K562 (cell line): Measurements from ENCODE around the gene CELF4. TPM values are rescaled to one million over a fixed set of nuclear protein-coding genes. Genes with fewer than 3 reads are reported as not detected.

ENCODE experiments used
- ATAC-seq: fragments of 200-7000 bp; cut with Tn5 transposase; 3 replicates; pipeline ENCODE4 v1.9.1; 2020; ENCODE audit warnings: moderate library complexity
- BruUV-seq: library from RNA; stranded (reverse); fragments of 400-500 nt; replicated peaks from 2 replicates; lab custom pipeline; 2021; lab: Mats Ljungman, UMichigan
- CTCF ChIA-PET: fragments of 300-600 bp; formaldehyde crosslinking; extraction: SDS; loops from one replicate; lab custom pipeline; 2021; ENCODE audit warnings: low intra/inter-chr PET ratio; lab: Yijun Ruan, JAX
- POLR2A ChIA-PET: fragments of 300-600, 350-650 bp; sonication (Branson Sonifier 250); formaldehyde crosslinking; extraction: SDS; loops from one replicate; lab custom pipeline; 2021; ENCODE audit warnings: antibody characterized with exemption, inconsistent platforms; lab: Yijun Ruan, JAX
- DNase-seq, 4 experiments: peaks; one replicate each; pipeline versions ENCODE4 v3.0.0 to v3.0.0-alpha.2; 2011 to 2018; ENCODE audit warnings: low spot score in 3 of 4, mixed read lengths in 3 of 4; ENCODE audit errors: extremely low read depth in 1 of 4
- FAIRE-seq: peaks from 2 replicates; lab custom pipeline; 2011; peaks lifted over from hg19 to GRCh38; lab: Jason Lieb, UNC
- H2AFZ ChIP-seq: 2 replicates; pipeline ENCODE4 v1.6.0; 2011; ENCODE audit warnings: low read depth, low read length, control low read depth, inconsistent platforms
- H3K27ac ChIP-seq: fragments of 200-600 bp; 3 replicates; pipeline ENCODE4 v1.8.0; 2011; ENCODE audit warnings: low read depth, mild to moderate bottlenecking, control low read depth, inconsistent platforms, low read length, moderate library complexity, mixed read lengths; ENCODE audit errors: extremely low read depth
- H3K27me3 ChIP-seq, 2 experiments: fragments of 300-600 bp in 1 of 2; 2 replicates in 1 of 2; 3 replicates in 1 of 2; pipeline versions ENCODE4 v1.6.0 to v1.8.0; 2011; ENCODE audit warnings: inconsistent platforms in 2 of 2, low read length in 2 of 2, mild to moderate bottlenecking in 1 of 2, mixed read lengths in 1 of 2, moderate library complexity in 1 of 2; ENCODE audit not compliant: control insufficient read depth in 2 of 2, insufficient read depth in 2 of 2
- H3K36me3 ChIP-seq: fragments of 300-600 bp; 3 replicates; pipeline ENCODE4 v1.8.0; 2011; ENCODE audit warnings: mild to moderate bottlenecking, low read length, inconsistent platforms; ENCODE audit not compliant: control insufficient read depth, insufficient read depth
- H3K4me1 ChIP-seq, 2 experiments: fragments of 200-600 bp in 1 of 2; replicated peaks in 1 of 2; 2 replicates in 1 of 2; 3 replicates in 1 of 2; pipeline versions ENCODE4 v1.5.1 to v1.8.0; 2011; ENCODE audit warnings: inconsistent platforms in 2 of 2, low read length in 2 of 2, mild to moderate bottlenecking in 1 of 2, mixed read lengths in 1 of 2, moderate library complexity in 1 of 2; ENCODE audit not compliant: control insufficient read depth in 2 of 2, insufficient read depth in 2 of 2
- H3K4me2 ChIP-seq: 2 replicates; pipeline ENCODE4 v1.6.1; 2011; ENCODE audit warnings: low read length, control low read depth, inconsistent platforms, mixed read lengths; ENCODE audit not compliant: insufficient read depth
- H3K4me3 ChIP-seq: fragments of 200-600 bp; sonication (generic), shearing (Covaris generic); 2 replicates; pipeline ENCODE4 v1.5.1; 2016; ENCODE audit warnings: control low read depth, inconsistent platforms
- H3K79me2 ChIP-seq: fragments of 200-600 bp; 3 replicates; pipeline ENCODE4 v1.8.0; 2011; ENCODE audit warnings: low read length, inconsistent platforms; ENCODE audit not compliant: control insufficient read depth, insufficient read depth
- H3K9ac ChIP-seq, 2 experiments: 2 replicates each; pipeline versions ENCODE4 v1.6.0 to v1.6.1; 2011; ENCODE audit warnings: low read depth in 2 of 2, low read length in 2 of 2, control low read depth in 1 of 2, inconsistent platforms in 1 of 2, mild to moderate bottlenecking in 1 of 2, mixed read lengths in 1 of 2; ENCODE audit not compliant: insufficient read depth in 1 of 2
- H3K9me1 ChIP-seq: one replicate; pipeline ENCODE4 v1.6.0; 2011; ENCODE audit warnings: inconsistent platforms, mild to moderate bottlenecking, low read length, moderate library complexity; ENCODE audit not compliant: control insufficient read depth, insufficient read depth
- H3K9me3 ChIP-seq: replicated peaks from 2 replicates; pipeline ENCODE4 v1.5.1; 2011; ENCODE audit warnings: low read depth, low read length, inconsistent platforms; ENCODE audit not compliant: control insufficient read depth, insufficient read depth
- H4K20me1 ChIP-seq: replicated peaks from 2 replicates; pipeline ENCODE4 v1.6.1; 2011; ENCODE audit warnings: low read length, inconsistent platforms, mixed read lengths; ENCODE audit not compliant: control insufficient read depth, insufficient read depth
- EP400 ChIP-seq: fragments of 450-650 bp; IDR thresholded peaks from 2 replicates; pipeline ENCODE4 v1.6.1; 2017; ENCODE audit warnings: antibody characterized with exemption, mild to moderate bottlenecking, moderate library complexity
- NFIX ChIP-seq: fragments of 250-450 bp; sonication (Bioruptor Pico); IDR thresholded peaks from 2 replicates; pipeline ENCODE4 v1.4.0; 2020; ENCODE audit warnings: low read depth, mild to moderate bottlenecking, moderate library complexity
- PRMT5 ChIP-seq: sonication (generic); formaldehyde crosslinking; IDR thresholded peaks from 2 replicates; pipeline ENCODE4 v1.5.0; 2020; ENCODE audit warnings: missing genetic modification reagents
- PYGO2 ChIP-seq: fragments of 450-650 bp; IDR thresholded peaks from 2 replicates; pipeline ENCODE4 v1.6.1; 2016; ENCODE audit warnings: mild to moderate bottlenecking, missing genetic modification characterization, moderate library complexity, missing compliant biosample characterization
- STAT5A ChIP-seq: IDR thresholded peaks from 2 replicates; pipeline ENCODE4 v1.6.1; 2012; ENCODE audit warnings: low read length, inconsistent platforms, borderline replicate concordance
- TCF7 ChIP-seq: sonication (generic); IDR thresholded peaks from 2 replicates; pipeline ENCODE4 v1.6.1; 2016; ENCODE audit warnings: antibody characterized with exemption, borderline replicate concordance
- TFAM ChIP-seq: fragments of 250-450 bp; sonication (Bioruptor Pico); conservative IDR thresholded peaks from 2 replicates; pipeline ENCODE4 v1.5.0; 2021; ENCODE audit warnings: mild to moderate bottlenecking, moderate library complexity
- VEZF1 ChIP-seq: fragments of 200-800 bp; sonication (Bioruptor generic); IDR thresholded peaks from 2 replicates; pipeline ENCODE4 v1.6.1; 2017; ENCODE audit warnings: missing genetic modification characterization, missing compliant biosample characterization
- ZNF431 ChIP-seq: sonication (generic); formaldehyde crosslinking; IDR thresholded peaks from 2 replicates; pipeline ENCODE4 v1.8.0; 2022; ENCODE audit warnings: mild to moderate bottlenecking, missing genetic modification reagents
- WGBS: fragments of 100-300 bp; shearing (Covaris generic); methylation state at CpG from one replicate; pipeline ENCODE4 v1.1.6; 2016; ENCODE audit warnings: low coverage, mixed read lengths; ENCODE audit not compliant: insufficient coverage; ENCODE audit errors: missing lambda C conversion rate; 5-methylcytosine and 5-hydroxymethylcytosine counted together
- in situ Hi-C: fragments of 300-500 bp; cut with MboI; formaldehyde crosslinking; loops from 4 replicates; pipeline ENCODE4 v1.15.0; 2018; ENCODE audit warnings: inconsistent platforms, mixed read lengths
- intact Hi-C: fragments of 100-400 bp; cut with micrococcal nuclease; formaldehyde crosslinking; loops from 2 replicates; pipeline ENCODE4 v1.14.2; 2022
- polyA plus RNA-seq, 8 experiments: library from polyadenylated mRNA; depleted of rRNA in 4 of 8; stranded (reverse) in 5 of 8; unstranded in 3 of 8; fragments of >200 nt; fragmentation: Nextera tagmentation in 2 of 8; fragmentation: Illumina TruSeq in 1 of 8; extraction: Ambion mirVana in 2 of 8; extraction: Trizol in 1 of 8; gene quantifications; 2 replicates each; pipeline versions ENCODE4 v1.2.1 to v1.2.3, GENCODE V29; 2011 to 2014; ENCODE audit warnings: inconsistent platforms in 1 of 8, missing spikeins in 1 of 8
- total RNA-seq, 7 experiments: library from RNA; depleted of rRNA in 6 of 7; stranded (reverse); fragments of >200 nt in 6 of 7; fragmentation: Illumina TruSeq in 2 of 7; extraction: Trizol in 2 of 7; gene quantifications; 2 replicates each; pipeline versions ENCODE4 v1.2.1 to v1.2.3, GENCODE V29; 2011 to 2021; ENCODE audit warnings: low replicate concordance in 1 of 7
- TF ChIP-seq, protein P1 (sequence below): fragments of 250-450 bp; sonication (Bioruptor Pico); IDR thresholded peaks from 2 replicates; pipeline ENCODE4 v1.8.0; 2021; ENCODE audit warnings: moderate library complexity, mild to moderate bottlenecking, inconsistent platforms
- TF ChIP-seq, protein P2 (sequence below): fragments of 450-650 bp; IDR thresholded peaks from 2 replicates; pipeline ENCODE4 v1.6.1; 2018; ENCODE audit not compliant: partially characterized antibody

The CELF4 gene
- total and polyA plus RNA-seq, 9 of the 15 experiments (the other 6 are each of a cell fraction or from before 2014, with no cell fraction given), result 0.04 to 0.24 (median 0.07) TPM; not detected in 3

DNA sequence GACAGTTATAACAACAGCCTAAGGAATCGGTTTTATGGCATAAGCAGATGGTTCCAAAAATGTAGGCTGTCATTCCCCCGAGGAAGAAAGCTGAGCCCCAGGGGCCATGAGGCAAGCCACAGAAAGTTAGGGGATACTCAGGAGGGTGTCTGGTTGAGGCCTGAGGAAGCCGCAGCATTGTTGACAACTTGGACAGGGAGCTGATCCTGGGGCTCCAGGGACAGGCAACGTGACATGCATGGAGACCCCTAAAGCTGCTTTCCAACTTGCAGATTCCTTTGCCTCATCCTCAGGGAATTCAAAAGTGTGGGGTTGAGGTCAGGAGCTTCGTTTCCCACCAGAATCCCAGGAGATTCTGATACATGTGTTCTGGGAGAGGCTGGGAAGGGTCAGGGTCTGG, 20.9 kb downstream of the CELF4 start:
- POLR2A ChIA-PET, result interaction anchor here (0.6 to 1.0 kb wide), 2 partner anchors 96 to 939 kb away, joined by 3 to 4 read pairs; no protein-coding TSS in a partner anchor
- no peak overlapping the region for H3K27ac ChIP-seq
- CTCF ChIA-PET, result no interaction called here
- no peak overlapping the region for H3K9ac ChIP-seq
- H3K79me2 ChIP-seq, result no peaks in the 10 kb centered on the region
- intact Hi-C loops (no loop called here), in situ Hi-C loops (no loop called here)
- no peak overlapping the region for H3K4me3 ChIP-seq
- no peak overlapping the region for H2AFZ ChIP-seq
- H3K9me3 ChIP-seq, result no peaks in the 10 kb centered on the region
- no peak overlapping the region for H3K4me2 ChIP-seq
- no peaks in the 10 kb centered on the region for H4K20me1 ChIP-seq
- H3K36me3 ChIP-seq, result no peaks in the 10 kb centered on the region
- WGBS, result 1% methylated on average over 5 of the region's 5 CpGs
- no peak for TF ChIP-seq STAT5A
- TF ChIP-seq, protein P1, sequence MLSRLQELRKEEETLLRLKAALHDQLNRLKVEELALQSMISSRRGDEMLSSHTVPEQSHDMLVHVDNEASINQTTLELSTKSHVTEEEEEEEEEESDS (CRISPR knock-in tag), result no peak
- TF ChIP-seq TFAM, result no peak
- no peak for TF ChIP-seq PYGO2 (tag)
- TF ChIP-seq ZNF431, result no peak
- TF ChIP-seq, protein P2, sequence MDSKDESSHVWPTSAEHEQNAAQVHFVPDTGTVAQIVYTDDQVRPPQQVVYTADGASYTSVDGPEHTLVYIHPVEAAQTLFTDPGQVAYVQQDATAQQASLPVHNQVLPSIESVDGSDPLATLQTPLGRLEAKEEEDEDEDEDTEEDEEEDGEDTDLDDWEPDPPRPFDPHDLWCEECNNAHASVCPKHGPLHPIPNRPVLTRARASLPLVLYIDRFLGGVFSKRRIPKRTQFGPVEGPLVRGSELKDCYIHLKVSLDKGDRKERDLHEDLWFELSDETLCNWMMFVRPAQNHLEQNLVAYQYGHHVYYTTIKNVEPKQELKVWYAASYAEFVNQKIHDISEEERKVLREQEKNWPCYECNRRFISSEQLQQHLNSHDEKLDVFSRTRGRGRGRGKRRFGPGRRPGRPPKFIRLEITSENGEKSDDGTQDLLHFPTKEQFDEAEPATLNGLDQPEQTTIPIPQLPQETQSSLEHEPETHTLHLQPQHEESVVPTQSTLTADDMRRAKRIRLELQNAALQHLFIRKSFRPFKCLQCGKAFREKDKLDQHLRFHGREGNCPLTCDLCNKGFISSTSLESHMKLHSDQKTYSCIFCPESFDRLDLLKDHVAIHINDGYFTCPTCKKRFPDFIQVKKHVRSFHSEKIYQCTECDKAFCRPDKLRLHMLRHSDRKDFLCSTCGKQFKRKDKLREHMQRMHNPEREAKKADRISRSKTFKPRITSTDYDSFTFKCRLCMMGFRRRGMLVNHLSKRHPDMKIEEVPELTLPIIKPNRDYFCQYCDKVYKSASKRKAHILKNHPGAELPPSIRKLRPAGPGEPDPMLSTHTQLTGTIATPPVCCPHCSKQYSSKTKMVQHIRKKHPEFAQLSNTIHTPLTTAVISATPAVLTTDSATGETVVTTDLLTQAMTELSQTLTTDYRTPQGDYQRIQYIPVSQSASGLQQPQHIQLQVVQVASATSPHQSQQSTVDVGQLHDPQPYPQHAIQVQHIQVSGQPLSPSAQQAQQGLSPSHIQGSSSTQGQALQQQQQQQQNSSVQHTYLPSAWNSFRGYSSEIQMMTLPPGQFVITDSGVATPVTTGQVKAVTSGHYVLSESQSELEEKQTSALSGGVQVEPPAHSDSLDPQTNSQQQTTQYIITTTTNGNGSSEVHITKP, result no peak
- no peak for TF ChIP-seq TCF7
- no peak for TF ChIP-seq PRMT5 (CRISPR knock-in tag)
- TF ChIP-seq EP400, result no peak
- no peak for TF ChIP-seq VEZF1 (CRISPR knock-in tag)
- TF ChIP-seq NFIX, result no peak
- H3K9me1 ChIP-seq, result no peaks in the 10 kb centered on the region
- H3K4me1 ChIP-seq, result no peaks in the 10 kb centered on the region
- no peaks in the 10 kb centered on the region; a peak in 1 of 5 replicates for H3K27me3 ChIP-seq
- BruUV-seq, result no TSS peak
- DNase-seq (no peak), FAIRE-seq (no peak), ATAC-seq (no peak)
